Left lobe of liver (tissue), 2 donors: ENCODE results near the gene MPHOSPH8. TPM values are rescaled to one million over a fixed set of nuclear protein-coding genes. Genes with fewer than 3 reads are reported as not detected.
"Not testable (repeated sequence)": the region's sequence is repeated elsewhere in the genome, so short reads cannot be mapped to it uniquely, and the experiment has no call there.

Experiments used
- ATAC-seq: fragments of 200-7000 bp; cut with Tn5 transposase; one replicate; pipeline ENCODE4 v1.9.1; 2020; ENCODE audit warnings: mild to moderate bottlenecking, moderate library complexity
- DNase-seq: peaks from one replicate; pipeline ENCODE4 v3.0.0-alpha.2; 2020; ENCODE audit warnings: low spot score
- total RNA-seq: library from RNA; stranded (reverse); gene quantifications from one replicate; pipeline ENCODE4 v1.2.1, GENCODE V29; 2021
- donor health status: DM: no; HTN: no; CAD: no; lungs with moderate emphysema.
- donor health status: DM: no; HTN: yes; CAD: no.

The MPHOSPH8 gene
- total RNA-seq, 1 donor from 2014 or later = 9.9 TPM

DNA sequence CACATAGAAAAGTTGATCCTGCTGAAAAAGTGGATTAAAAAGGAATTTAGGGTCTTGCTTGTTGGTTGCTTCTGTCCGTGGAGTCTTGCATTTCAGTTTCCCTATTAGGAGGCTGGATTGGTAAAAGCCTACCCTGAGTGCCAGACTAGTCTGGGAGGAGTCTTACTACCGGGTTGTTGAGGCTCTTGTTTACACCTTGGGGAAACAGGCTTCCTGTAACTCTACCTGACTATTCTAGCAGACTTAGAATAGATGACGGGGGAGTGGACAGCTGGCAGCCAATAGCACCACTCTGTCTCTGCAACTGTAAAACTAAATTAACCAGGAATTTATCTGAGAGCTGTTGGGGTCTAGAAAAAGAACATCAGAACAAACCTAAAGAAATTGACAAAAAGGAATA, 11.3 kb upstream of the MPHOSPH8 start:
- DNase-seq = no peak
- no peak for ATAC-seq

GRCh38 chr13:19624265-19624664, 9.2 kb upstream of the MPHOSPH8 start:
- DNase-seq = no peak
- ATAC-seq = no peak

DNA sequence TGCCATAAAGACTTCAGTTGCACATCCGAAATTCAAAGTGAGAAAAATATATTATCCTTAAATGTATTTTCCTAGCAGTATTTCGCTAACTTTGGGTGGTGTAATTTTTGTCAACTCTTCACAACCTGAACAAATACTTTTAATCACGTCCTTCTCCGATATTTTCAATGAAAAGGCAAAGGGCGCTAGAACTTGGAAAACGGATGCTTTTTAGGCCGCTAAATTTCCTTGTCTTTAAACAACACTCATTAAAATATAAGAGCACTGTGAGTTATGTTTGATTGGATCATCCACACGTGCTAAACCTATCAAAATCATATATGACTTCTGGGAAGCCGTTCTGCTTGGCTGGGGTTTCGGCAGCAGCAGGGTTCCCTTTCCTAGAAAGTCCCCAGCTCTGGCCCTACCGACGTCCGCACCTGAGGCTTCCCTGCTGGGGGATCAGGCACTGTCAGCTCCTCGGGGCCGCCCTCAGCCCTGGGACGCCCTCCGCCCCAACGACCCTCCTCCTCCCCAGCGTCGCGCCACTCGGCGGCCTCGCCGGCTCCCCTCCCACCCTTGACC, 462 bp upstream of the MPHOSPH8 start:
- DNase-seq = no peak
- ATAC-seq = no peak

DNA sequence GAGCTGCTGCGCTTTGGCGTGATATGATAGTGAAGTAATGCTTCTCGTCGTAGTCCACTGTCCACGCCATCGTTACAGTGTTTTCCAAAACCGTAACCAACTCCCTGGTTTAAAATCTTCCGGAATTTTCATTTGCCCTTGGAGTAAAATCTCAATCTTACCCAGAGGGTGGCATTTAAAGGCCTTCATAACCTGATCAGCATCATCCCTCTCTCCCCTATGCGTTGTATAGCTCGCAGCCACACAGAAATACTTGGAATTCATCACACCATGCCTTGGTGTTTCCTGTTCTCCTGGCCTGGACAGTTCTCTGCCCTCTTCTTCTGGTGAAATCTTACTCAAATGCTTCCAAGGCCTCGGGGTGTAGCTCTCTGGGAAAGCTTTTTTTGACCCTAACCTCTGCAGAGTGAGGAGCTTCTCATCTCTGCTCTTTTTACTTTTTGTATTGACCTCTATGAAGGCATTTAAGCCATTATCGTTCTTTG, 839 bp downstream of the MPHOSPH8 start:
- DNase-seq (no peak), ATAC-seq (peak; percentile 9)

GRCh38 chr13:19635926-19636325, 2.5 kb downstream of the MPHOSPH8 start:
- DNase-seq, ATAC-seq: not testable (repeated sequence)

DNA sequence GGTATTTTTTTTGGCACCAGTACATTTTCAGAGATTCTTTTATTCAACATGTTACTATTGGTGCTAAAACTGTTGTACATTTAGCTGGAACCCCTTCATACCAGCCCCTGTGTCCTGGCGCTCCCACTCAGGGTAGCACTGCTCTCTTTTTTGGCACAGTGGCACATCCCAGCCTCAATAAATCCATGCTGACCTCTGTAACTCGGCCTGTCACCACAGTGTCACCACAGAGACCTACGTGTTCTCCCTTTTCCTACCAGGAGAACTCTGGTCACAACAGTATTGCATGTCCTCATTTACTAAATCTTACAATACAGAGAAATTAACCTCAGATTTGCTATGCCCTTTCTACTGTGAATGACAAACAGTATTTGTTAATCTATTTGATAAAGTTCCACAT, 10.2 kb downstream of the MPHOSPH8 start:
- DNase-seq (peak; percentile 54), ATAC-seq (peak; percentile 93)

- no peak for ATAC-seq
- no peak for DNase-seq
These were observed 11.5 kb downstream of the MPHOSPH8 start for GRCh38 chr13:19645000-19645399.

DNA sequence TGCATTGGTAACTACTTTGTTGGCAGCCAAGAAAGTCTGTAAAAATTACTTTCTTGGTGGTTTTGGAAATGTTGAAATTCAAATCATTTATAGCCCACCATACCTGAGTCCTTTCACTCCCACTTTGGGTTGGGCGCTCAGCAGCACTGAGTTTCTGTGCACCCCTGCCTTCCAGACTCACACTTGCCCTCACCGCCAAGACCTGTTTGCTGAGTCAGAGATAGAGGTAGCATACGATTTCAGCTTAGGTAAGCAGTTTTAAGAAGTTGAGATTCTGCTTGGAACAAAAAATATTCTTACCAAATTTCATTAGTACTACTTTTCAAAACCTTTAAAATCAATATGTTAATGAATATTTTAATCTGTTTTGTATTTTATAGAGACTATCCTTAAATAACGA, 12.6 kb downstream of the MPHOSPH8 start:
- ATAC-seq = peak; percentile 27

DNA sequence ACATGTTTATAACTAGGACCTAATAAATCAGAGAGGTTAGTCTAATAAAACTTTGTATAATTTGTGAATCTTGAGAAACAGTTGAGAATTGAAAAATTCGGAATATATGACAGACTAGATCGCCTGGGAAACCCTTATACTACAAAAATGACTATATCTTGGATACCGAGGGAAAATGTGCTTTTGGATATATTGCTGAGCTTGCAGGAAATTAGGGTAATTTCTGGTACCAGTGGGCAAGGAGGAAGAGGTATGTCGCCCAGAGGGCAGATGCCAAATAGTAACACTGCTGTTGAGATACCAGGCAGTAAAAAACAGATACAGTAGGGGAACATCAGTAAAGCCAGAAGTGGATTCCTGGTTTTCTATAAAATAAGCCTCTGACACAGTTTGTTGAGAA, 17.3 kb downstream of the MPHOSPH8 start:
- DNase-seq (no peak), ATAC-seq (no peak)

More for the DNA sequence above, 12.6 kb downstream of the MPHOSPH8 start:
- no peak for DNase-seq

DNA sequence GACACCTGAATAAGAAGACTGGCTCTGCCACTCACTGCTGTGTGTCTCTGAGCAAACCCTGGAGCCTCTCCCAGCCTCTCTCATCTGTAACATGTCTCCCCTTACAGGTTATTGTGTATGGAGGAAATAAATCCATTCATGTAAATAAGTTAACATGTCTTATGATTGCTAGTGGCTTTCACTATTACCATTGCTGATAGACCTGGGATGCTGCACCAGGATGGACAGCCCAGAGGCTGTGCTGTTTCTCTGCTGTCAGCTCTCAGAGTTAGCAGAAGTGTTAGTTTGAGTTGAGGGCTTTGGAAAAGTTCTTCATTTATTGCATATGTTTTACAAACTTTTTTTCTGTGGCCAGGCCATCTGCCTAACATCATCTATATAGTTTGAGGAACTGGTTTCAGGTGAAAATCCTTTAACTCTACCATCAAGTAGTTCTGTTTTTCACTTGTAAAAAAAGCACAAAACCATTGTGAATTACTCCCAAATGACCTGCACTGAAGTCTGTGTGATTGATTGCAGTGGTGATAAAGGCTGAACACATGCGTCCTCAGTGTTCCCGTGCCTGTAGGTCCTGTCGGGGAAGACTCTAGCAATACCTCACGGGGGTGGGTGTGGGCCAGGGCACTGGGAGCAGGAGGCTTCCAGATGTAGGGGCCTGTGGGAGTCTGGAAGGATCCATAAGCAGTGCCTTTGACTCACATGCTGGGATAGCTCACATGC, 24.6 kb downstream of the MPHOSPH8 start:
- ATAC-seq = no peak

GRCh38 chr13:19658831-19659230, 25.4 kb downstream of the MPHOSPH8 start:
- ATAC-seq = no peak
- DNase-seq = no peak

More for the DNA sequence above, 24.6 kb downstream of the MPHOSPH8 start:
- no peak for DNase-seq

DNA sequence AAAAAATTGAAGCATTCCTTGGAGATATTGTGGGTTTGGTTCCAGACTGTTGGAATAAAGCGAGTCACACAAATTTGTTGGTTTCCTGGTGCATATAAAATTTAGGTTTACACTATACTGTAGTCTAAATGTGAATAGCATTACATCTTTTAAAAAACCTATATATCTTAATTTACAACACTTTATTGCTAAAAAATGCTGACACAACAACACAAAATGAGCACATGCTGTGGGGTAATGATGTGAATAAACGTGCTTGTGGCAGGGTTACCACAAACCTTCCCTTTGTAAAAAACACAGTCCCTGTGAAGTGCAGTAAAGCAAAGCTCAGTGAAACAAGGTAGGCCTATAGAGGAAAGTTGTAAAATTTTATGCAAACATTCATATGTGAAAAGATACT, 27.7 kb downstream of the MPHOSPH8 start:
- DNase-seq (no peak), ATAC-seq (no peak)

DNA sequence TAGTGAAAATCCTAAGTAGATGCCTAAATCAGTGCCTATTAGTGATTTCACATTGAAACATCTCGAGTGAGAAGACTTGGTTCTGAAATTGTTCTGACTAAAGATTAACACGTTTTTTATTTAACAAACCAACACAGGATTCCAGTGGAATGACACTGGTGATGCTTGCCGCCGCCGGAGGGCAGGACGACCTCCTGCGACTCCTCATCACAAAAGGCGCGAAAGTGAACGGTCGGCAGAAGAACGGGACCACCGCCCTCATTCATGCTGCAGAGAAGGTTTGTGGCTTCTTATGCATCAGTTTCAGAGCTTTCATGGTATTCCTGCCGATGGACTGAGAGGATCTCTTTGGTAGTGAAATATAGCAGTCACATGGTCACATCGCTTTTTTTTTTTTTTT, 28.1 kb downstream of the MPHOSPH8 start:
- ATAC-seq = no peak

DNA sequence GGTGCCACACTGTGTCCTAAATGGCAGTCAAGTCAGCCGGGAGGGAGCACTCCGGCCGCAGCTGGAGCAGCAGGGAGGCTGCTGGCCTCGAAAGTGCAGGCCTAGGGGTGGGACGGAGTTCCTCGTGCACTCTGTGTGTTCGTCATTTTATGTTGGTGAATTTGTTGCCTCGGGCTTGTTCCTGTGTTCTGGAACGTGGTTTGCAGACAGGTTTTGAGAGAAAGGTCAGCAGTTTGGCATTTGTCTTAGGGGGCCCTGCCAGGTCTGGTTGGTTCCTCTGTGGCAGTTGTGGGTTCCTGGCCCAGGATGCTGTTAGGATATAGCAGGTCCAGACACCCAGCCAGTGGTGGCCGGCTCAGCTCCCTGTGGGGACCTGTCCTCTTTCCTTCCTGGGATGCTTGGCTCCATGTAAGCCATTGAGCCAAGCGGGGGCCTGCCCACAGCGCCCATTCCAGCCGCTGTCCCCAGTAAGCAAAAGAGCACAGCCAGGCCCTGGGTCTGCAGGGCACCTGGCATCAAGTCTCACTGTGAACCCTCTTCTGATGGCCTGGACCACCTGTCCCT, 30.0 kb downstream of the MPHOSPH8 start:
- no peak for DNase-seq
- ATAC-seq = no peak

More for the DNA sequence above, 28.1 kb downstream of the MPHOSPH8 start:
- DNase-seq = no peak

DNA sequence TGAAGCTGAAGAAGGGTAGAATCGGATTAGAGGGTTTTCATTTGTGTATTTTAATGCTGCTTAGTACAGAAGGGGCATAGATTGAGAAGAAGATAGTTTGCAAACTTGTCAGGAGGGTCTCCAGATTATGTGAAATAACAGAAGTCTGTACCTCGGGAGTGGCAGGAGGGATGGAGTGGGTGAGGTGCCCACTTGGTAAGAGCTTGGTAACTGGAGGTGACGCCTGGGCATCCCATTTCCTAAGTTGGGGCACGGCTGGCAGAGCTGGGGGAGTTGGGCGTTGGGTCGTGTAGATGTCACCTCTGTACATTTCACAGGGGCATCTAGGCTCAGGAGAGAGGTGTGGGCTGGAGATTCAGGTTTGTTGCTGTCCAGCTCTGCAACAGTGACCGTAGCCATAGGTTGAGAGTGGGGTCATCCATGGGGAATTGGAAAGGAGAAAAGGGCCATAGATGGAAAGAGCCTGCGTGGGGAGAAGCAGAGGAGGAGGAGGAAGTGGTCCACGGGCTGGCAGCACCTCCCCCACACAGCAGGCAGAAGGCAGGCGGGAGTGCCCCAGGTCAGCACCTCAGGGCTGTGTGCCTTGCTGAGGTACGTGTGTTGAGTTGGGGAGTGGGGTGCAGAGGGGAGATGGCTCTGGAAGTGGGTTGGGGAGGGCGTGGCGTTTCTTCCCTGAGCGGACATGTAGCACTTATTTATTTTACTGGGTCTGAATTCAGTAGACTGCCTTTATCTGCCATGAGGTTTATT, 31.2 kb downstream of the MPHOSPH8 start:
- DNase-seq = no peak
- ATAC-seq = peak; percentile 22

GRCh38 chr13:19665427-19665859, 32.0 kb downstream of the MPHOSPH8 start:
- ATAC-seq (peak; percentile 24), DNase-seq (no peak)

GRCh38 chr13:19668778-19669177, 35.3 kb downstream of the MPHOSPH8 start:
- no peak for ATAC-seq
- DNase-seq = no peak

DNA sequence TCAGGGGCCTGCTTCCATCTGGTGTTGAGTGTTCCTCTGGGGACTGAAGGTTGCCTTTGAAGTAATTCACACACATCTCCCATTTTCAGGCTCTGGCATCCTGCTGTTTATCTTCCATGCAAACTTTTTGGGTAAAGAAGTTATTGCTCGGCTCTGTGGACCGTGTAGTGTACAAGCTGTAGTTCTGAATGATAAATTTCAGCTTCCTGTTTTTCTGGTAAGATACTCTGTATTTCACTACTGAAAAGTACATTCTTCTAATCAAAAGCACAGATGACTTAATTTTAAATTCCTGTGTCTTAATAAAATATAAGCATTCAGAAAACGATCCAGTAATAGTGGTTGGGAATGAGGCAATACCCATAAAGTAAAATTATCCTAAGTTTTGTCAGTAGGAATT, 36.7 kb downstream of the MPHOSPH8 start:
- DNase-seq (no peak), ATAC-seq (no peak)

DNA sequence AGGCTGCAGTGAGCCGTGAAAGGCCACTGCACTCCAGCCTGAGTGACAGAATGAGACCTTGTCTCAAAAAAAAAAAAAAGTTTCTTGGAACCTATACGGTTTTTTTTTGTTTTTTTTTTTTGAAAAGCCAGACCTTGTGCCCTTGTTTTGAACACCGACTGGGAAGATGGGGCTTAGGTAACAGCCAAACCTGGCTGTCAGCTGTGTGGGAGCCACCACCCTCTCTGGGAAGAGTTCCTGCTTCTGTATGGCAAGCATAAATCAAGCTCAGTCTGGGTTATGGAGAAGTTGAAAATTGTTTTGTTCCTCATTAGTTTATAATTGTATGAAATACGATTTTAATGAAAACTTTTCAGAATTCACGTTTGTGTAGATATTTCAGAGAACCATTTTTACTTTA, 39.5 kb downstream of the MPHOSPH8 start:
- DNase-seq (no peak), ATAC-seq (no peak)

GRCh38 chr13:19673473-19674430, 40.3 kb downstream of the MPHOSPH8 start:
- peak; percentile 15 for ATAC-seq
- DNase-seq = no peak
